A549 (cell line): ENCODE data around the gene HMGN3.

ENCODE experiments used
- CEBPB ChIP-seq, 2 experiments: fragments of >200 bp in 1 of 2; sonication (Bioruptor Twin) in 1 of 2; formaldehyde crosslinking in 1 of 2; IDR thresholded peaks; 2 replicates each; pipeline ENCODE4 v1.6.1; 2012 to 2016
- CTCF ChIP-seq: fragments of >200 bp; sonication (Bioruptor Twin); formaldehyde crosslinking; IDR thresholded peaks from 3 replicates; pipeline ENCODE4 v1.5.1; 2016
- E2F6 ChIP-seq: IDR thresholded peaks from 2 replicates; pipeline ENCODE4 v1.6.1; 2012; ENCODE audit warnings: low read depth, borderline replicate concordance
- HDAC2 ChIP-seq: fragments of 200-600 bp; sonication (generic); IDR thresholded peaks from 2 replicates; pipeline ENCODE4 v1.6.1; 2016
- PBX3 ChIP-seq: IDR thresholded peaks from 2 replicates; pipeline ENCODE4 v1.6.1; 2012
- POLR2A ChIP-seq: IDR thresholded peaks from 2 replicates; pipeline ENCODE4 v1.6.1; 2012; ENCODE audit warnings: mild to moderate bottlenecking, low read length
- RAD21 ChIP-seq, 2 experiments: fragments of >200 bp in 1 of 2; sonication (Bioruptor Twin) in 1 of 2; formaldehyde crosslinking in 1 of 2; IDR thresholded peaks in 1 of 2; conservative IDR thresholded peaks in 1 of 2; 2 replicates in 1 of 2; 3 replicates in 1 of 2; pipeline ENCODE4 v1.6.1; 2012 to 2018; ENCODE audit warnings: inconsistent platforms in 1 of 2
- RCOR1 ChIP-seq: fragments of 150-350 bp; IDR thresholded peaks from 2 replicates; pipeline ENCODE4 v1.6.1; 2014; ENCODE audit warnings: antibody characterized with exemption, low read length, low read depth
- TP53 ChIP-seq: fragments of 250-450 bp; sonication (Bioruptor Pico); IDR thresholded peaks from 2 replicates; pipeline ENCODE4 v1.5.0; 2021; ENCODE audit warnings: mild to moderate bottlenecking, moderate library complexity
- ZC3H11A ChIP-seq: fragments of 450-650 bp; IDR thresholded peaks from 2 replicates; pipeline ENCODE4 v1.6.1; 2014; ENCODE audit warnings: antibody characterized with exemption, mild to moderate bottlenecking
- TF ChIP-seq, protein P1 (sequence below): fragments of 450-650 bp; IDR thresholded peaks from 2 replicates; pipeline ENCODE4 v1.6.1; 2014; ENCODE audit warnings: antibody characterized with exemption

GRCh38 chr6:79231666-79232065 is 2.8 kb downstream of the HMGN3 start:
- TF ChIP-seq CTCF: no peak
- no peak for TF ChIP-seq E2F6
- no peak for TF ChIP-seq TP53 (CRISPR knock-in tag)
- TF ChIP-seq CEBPB (IDR thresholded peaks at IDR 0.05): no peak
- TF ChIP-seq, protein P1, sequence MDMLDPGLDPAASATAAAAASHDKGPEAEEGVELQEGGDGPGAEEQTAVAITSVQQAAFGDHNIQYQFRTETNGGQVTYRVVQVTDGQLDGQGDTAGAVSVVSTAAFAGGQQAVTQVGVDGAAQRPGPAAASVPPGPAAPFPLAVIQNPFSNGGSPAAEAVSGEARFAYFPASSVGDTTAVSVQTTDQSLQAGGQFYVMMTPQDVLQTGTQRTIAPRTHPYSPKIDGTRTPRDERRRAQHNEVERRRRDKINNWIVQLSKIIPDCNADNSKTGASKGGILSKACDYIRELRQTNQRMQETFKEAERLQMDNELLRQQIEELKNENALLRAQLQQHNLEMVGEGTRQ: no peak
- TF ChIP-seq ZC3H11A: no peak
- no peak for TF ChIP-seq HDAC2
- no peak for TF ChIP-seq POLR2A
- TF ChIP-seq RAD21 (conservative IDR thresholded peaks at IDR 0.05 in 1 of 2, IDR thresholded peaks at IDR 0.05 in 1 of 2): no peak
- TF ChIP-seq RCOR1: no peak
- no peak for TF ChIP-seq PBX3
